ENCODE results near the gene GIMAP1. TPM values are rescaled to one million over a fixed set of nuclear protein-coding genes. Genes with fewer than 3 reads are reported as not detected.

GIMAP1 gene
- total RNA-seq, 1 donor from 2014 or later = not detected

DNA sequence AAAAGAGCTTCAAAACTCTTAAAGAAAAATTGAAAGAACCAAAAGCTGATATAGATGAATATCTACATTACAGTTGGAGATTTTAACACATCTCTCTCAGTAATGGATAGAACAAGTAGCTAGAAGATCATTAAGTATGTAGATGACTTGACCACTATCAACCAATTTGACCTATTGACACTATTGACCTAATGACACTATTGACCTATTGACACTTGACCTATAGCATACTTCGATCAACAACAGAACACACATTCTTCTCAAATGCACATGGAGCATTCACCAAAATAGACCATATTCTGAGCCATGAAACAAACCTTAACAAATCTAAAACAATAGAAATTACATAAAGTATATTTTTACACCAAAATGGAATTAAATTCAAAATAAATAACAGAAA is 43.1 kb downstream of the GIMAP1 start:
- H3K27me3 Mint-ChIP-seq (ENCODE audit: low read depth) = peaks cover 15% of the 10 kb centered on the region
- no peak overlapping the region for H3K27ac Mint-ChIP-seq (ENCODE audit: unreplicated experiment)
- peaks cover 3% of the 10 kb centered on the region for H3K9me3 Mint-ChIP-seq
- no peak overlapping the region for H3K4me3 Mint-ChIP-seq
- no peak for TF ChIP-seq CTCF (conservative IDR thresholded peaks at IDR 0.05)
- no peak for DNase-seq (ENCODE audit: low read depth, low spot score)
- no peaks in the 10 kb centered on the region for H3K36me3 Mint-ChIP-seq (ENCODE audit: low read depth)
- peaks cover 4% of the 10 kb centered on the region for H3K4me1 Mint-ChIP-seq

- no peak for TF ChIP-seq CTCF (conservative IDR thresholded peaks at IDR 0.05)
- H3K4me3 Mint-ChIP-seq = no peak overlapping the region
- H3K36me3 Mint-ChIP-seq (ENCODE audit: low read depth) = no peaks in the 10 kb centered on the region
- H3K27ac Mint-ChIP-seq (ENCODE audit: unreplicated experiment) = no peak overlapping the region
- no peaks in the 10 kb centered on the region for H3K4me1 Mint-ChIP-seq
- peaks cover 2% of the 10 kb centered on the region for H3K27me3 Mint-ChIP-seq (ENCODE audit: low read depth)
- peaks cover 2% of the 10 kb centered on the region for H3K9me3 Mint-ChIP-seq
- DNase-seq (ENCODE audit: low read depth, low spot score) = no peak
Observed at GRCh38 chr7:150766334-150766709, 49.9 kb downstream of the GIMAP1 start.

GRCh38 chr7:150769768-150770167 is 53.4 kb downstream of the GIMAP1 start:
- no peaks in the 10 kb centered on the region for H3K36me3 Mint-ChIP-seq (ENCODE audit: low read depth)
- peaks cover 18% of the 10 kb centered on the region for H3K27me3 Mint-ChIP-seq (ENCODE audit: low read depth)
- H3K27ac Mint-ChIP-seq (ENCODE audit: unreplicated experiment) = no peak overlapping the region
- no peak for DNase-seq (ENCODE audit: low read depth, low spot score)
- peaks cover 3% of the 10 kb centered on the region for H3K9me3 Mint-ChIP-seq
- no peak for TF ChIP-seq CTCF (conservative IDR thresholded peaks at IDR 0.05)
- no peak overlapping the region for H3K4me3 Mint-ChIP-seq
- H3K4me1 Mint-ChIP-seq = no peaks in the 10 kb centered on the region

Other genes starting within 250 kb of the GIMAP1 start
- not detected in 2 replicates for gene GIMAP7, start 201.7 kb upstream of the GIMAP1 start, total RNA-seq
- gene GIMAP4, start 149.2 kb upstream of the GIMAP1 start, total RNA-seq = not detected in 2 replicates
- not detected in 2 replicates for gene GIMAP6, start 84.2 kb upstream of the GIMAP1 start, total RNA-seq
- gene GIMAP2, start 30.9 kb upstream of the GIMAP1 start, total RNA-seq = not detected in 2 replicates
- 0.19 TPM in 1 of 2 replicates, not detected in the other for gene GIMAP5, start 20.8 kb downstream of the GIMAP1 start, total RNA-seq
- gene TMEM176B, start 83.8 kb downstream of the GIMAP1 start, total RNA-seq = 2.2 and 3.1 TPM in 2 replicates
- gene TMEM176A, start 84.2 kb downstream of the GIMAP1 start, total RNA-seq = 2.0 TPM in 2 replicates
- not detected in 2 replicates for gene AOC1, start 135.9 kb downstream of the GIMAP1 start, total RNA-seq